Activated T-cell treated with anti-CD3 and anti-CD28 coated beads, Interleukin-2, amount 50 U/mL, for 1 hour (primary cell): Measurements from ENCODE around the gene RFC3.

Experiments
- DNase-seq: peaks from one replicate; pipeline ENCODE4 v3.0.0-alpha.2; 2020

The RFC3 gene

DNA sequence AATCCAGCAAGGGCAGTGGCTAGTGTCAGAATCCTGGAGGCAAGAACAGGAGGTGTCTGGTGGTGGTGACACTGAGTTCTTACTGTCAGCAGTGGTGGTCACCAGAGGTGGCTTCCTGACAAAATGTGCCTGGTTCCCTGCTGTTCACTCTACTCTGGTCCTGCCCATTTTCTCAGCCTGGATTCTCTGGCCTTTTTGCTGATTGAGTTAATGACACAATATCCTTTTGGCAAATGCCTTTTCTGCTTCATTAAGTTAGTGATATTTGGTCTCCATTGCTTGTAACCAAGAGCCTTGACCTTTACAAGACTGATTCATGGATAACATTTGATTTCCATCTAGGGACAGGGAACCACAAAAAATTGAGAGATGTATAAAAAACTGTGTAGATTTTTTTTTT lies 51.1 kb downstream of the RFC3 start:
- DNase-seq = no peak

DNA sequence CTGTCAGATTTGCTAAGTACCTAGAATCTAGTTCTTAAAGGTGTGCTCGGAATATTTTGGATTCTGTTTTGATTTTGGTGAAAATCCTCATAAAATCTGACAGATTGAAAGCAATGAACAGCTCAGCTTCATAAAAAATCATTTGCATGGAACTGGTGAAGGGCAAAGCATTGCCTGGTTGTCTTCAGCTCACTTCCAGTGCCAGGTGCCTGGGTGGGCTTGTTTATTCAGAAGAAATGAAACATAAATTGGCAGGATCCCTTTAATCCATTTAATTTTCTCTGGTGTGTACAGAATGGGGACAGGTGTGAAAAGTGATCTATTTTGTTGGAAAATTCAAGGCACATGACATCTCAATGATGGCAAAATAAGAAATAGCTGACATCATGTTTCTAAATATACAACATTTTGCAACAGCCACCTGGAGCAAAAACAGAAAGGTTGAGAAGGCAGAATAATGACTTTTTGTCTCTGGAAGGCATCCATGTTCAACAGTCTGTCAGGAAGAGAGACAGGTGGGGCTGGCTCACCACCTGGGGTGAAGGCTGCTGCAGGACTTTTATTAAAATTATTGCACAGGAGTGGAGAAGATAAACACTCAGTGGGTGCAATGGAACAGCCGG lies 52.2 kb downstream of the RFC3 start:
- no peak for DNase-seq

DNA sequence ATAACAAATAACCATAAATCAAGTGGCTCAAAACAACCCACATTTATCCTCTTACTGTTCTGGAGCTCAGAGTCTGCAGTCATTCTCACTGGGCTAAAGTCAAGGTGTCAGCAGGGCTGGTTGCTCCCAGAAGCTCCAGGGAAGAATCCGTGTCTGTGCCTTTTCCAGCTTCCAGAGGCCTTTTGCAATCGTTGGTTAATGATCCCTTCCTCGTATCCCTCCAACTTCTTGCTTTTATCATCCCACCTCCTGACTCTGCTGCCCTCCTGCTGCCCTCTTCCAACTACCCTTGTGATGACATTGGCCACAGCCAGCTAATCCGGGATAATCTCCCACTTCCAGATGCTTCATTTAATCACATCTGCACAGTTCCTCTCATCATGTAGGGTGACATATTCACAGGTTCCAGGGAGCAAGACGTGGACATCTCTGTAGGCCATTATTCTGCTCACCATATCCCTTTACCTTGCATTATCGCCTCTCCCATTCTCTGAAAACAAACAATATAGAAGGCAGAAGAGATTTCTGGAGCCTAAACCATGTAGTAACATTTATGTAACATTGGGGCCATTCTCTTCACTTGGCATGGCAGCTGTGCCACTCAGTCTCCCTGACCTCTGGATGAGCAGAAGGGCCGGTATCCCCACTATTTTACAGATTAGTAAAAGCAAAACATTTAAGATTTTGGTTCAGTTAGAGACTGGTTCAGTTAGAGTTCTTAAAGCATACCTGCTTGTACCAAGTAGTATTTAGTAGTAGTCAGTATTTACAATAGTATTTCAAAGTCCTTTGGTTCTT lies 53.5 kb downstream of the RFC3 start:
- no peak for DNase-seq

DNA sequence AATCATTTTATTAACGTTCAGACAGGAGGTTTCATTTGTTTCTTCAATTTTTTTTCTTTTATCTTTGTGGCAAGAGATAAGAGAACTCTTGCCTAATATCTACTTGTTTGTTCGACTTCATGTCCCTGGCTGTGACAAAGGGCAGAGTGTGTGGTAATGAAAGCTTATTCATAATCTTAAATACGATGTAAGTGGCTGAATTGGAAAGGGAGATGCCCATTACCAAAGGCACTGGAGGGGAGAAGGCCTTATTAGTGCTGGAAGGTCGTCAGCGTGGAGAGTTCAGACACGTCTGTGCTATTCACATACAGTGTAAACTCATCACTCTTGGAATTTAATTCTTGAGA lies 54.0 kb downstream of the RFC3 start:
- DNase-seq = no peak

DNA sequence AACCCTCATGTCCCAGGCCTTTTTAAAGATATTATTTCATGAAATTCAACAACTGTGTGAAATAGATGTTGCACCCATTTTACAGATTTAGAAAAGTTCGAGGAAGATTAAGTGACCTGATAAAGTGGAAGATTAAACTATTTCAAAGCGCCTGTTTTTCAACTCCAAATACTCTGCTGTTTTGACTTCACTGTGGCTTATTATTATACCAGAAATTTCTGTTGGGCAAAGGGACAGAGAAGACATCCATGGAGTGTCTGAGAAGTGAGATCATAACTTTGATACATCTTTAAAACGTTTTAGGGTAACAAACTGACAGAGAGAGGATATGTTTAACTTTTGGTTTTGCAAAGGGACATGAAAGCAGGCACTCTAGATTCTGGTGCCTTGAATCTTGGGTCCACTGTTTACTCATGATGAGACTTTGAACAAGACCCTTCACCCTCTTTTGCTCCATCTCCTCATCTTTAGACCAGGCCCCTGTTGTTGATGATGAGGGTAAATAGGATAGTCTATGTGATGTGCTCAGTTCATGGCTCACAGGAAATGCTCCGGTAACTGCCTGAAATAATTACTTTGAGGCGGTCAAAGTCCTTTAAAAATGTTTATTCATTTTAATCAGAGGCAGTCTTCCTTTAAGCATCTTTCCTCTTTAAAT lies 55.4 kb downstream of the RFC3 start:
- no peak for DNase-seq

DNA sequence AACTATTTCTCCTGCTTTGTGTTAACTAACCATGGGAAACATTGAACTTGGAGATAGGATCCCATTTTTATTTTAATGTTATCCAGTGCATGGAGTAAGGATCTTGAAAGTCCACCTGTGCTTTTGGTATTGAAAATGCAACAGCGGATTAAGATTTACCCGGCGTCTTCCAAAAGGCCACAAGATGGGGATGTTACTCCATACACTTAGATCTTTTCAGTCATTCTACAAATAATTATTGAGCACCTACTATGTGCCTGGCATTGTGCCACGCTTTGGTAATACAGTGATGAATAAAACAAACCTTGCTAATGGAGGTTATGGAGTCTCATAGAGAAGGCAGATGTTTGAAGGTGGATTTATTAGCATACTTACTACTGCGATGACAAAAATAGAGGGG lies 56.9 kb downstream of the RFC3 start:
- DNase-seq = no peak

DNA sequence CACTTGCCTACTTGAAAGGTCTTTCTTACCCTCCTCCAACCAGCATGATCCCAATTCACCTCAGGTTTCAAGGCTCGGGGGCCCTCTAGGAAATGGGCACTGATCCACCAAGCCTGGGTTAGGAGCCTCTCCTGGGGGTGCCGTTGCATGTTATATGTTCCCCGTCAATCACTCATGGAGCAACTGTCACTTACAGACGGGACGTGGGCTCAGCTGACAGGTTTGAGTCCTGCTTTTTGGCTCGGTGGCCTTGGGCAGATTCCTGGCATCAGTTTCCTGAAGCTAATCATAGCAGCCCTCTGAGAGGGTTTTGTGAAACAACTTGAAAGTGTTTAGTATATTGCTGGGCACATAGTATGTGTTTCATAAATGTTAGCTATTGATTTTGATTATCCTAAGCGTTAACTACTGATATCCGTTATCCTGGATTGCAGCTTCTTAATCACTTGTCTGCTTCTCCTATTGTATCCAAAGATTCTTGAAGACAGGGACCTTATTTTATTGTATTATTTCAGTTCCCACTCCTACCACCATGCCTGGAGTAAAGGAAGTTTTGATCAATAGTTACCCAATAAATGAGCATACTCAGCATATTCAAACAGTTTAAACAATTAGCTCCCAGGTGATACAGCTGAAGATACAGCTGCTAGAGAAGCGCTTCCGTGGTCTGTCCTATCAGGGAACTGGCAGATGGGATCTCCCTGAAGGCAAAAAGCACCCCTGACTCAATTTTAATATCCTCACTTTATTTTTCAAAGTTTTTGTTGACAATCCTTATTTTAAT lies 57.9 kb downstream of the RFC3 start:
- DNase-seq = no peak

DNA sequence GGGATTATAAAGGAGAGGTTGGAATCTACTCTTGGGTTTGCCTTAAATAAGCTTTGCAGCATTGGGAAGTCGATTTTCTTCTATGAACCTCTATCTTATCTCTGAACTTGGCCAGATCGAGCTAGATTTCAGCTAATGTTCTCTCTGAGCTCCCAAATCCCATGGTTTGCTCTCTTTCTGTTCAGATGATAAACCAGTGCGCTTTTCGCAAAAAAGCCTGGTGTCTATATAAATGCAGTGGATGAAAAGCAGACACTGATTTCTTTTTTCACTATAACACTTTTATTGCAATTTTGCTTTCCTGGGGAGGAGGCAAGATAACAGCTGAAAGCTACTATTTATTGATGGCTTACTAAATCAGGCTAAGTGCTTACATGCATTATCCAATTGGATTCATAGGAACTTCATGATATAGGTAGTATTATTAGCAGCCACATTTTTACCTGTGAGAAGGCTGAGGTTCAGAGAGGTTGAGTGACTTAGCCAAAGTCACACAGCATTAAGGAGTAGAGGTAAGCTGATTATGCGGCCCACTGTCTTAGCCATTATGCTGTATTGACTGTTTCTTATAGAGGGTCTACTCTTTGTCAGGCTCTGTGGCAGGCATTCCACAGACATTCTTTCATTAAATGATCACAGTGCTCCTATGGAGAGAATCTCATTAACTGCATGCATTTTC lies 58.9 kb downstream of the RFC3 start:
- DNase-seq = no peak

DNA sequence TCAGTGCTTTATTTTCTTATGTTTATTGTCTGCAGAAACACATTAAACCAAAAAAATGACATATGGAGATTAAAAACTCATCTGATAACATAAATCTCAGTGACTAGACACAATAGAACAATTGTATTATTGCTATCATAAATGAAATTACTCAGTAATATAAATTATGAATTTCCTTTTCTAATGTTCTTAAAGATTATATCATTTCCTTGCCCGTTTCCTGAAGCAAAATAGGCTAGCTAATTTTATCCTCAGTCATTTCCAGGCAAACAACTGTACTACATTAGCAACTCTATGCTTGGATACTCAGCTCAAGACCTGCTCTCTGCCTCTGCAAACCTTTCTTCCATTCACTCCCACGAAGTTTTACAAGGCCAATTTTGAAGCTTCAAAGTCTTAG lies 61.2 kb downstream of the RFC3 start:
- DNase-seq = no peak

DNA sequence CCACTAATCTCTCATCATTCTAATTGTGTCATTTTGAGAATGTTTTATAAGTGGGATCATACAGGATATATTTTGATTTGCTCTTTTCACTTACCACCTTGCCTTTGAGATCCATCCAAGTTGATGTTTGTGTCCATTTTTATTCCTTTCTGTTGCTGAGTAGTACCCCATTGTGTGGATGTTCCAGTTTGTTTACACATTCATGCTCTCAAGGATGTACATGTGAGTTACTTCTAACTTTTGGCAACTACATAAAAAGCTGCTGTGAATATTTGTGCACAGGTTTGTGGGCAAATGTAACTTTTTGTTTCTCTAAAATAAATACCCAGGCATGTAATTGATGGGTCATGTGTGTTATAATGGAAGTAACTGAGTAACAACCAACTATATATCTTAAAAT lies 64.9 kb downstream of the RFC3 start:
- DNase-seq = no peak

DNA sequence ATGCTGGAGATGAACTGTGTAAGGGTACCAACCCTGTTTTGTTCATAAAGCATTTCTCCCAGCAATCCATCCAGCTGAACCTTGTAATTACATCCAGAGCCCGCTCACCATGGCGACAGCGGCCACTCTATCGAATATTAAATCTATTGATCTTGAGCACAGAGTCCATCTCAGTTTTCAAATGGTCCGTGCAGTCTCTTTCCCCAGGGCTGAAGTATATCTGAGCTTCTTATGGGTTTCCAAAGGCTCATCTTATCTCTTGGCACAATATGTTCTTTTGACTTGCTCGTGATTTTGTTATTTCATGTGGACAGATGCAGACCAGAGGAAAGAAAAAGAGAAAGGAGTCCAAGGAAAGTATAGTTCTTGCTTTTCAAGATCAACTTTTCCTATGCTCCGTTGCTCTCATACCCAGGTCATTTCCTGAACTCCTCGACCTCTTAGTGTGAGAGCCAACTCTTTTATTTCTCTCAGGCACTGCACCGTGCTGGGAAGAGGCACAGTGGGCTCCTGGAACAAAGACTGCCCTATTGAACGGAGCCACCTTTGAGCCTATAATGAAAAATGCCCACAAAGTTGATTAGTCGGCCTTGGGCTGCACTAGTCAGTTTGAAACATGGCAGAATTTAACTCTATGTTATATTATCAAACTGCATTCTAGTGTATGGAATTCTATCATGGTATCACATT lies 66.7 kb downstream of the RFC3 start:
- no peak for DNase-seq
